Adrenal gland (tissue), 5 donors: Measurements from ENCODE around the gene NTPCR.

Experiments used
- POLR2A ChIP-seq, 2 donors: fragments of 450-650 bp; IDR thresholded peaks; one replicate each; pipeline ENCODE4 v1.6.1; 2017; ENCODE audit warnings: antibody characterized with exemption in 2 of 2, mild to moderate bottlenecking in 2 of 2, moderate library complexity in 1 of 2
- TF ChIP-seq, protein P1 (sequence below), 6 experiments: fragments of 450-650 bp in 4 of 6; fragments of 200-600 bp in 2 of 6; sonication (generic) in 1 of 6; IDR thresholded peaks; 1 replicate in 5 of 6; 2 replicates in 1 of 6; pipeline versions ENCODE4 v1.5.1 to v1.8.0; 2016 to 2021; ENCODE audit warnings: antibody characterized with exemption in 6 of 6, mild to moderate bottlenecking in 2 of 6, moderate library complexity in 1 of 6
- donor health status: DM: no; HTN: no; CAD: no.

DNA sequence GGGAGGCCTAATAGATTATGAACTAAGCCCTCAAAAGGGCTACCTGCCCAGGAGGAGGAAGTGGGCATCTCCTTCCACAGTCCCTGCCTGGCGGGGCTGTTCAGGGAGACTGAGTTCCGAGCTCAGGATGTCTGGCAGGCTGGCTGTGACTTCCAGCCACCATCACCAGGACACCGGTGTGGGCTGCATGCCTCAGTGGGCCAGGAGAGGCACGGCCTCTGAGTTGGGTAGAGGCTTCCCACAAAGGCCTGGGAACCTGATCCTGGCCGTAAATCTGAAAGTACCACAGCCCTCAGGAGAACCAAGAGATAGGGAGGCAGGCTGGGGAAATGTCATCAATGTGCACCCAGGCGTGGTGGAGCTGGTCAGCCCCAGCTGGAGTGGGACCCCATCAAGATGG is 29.1 kb downstream of the NTPCR start:
- TF ChIP-seq, protein P1, sequence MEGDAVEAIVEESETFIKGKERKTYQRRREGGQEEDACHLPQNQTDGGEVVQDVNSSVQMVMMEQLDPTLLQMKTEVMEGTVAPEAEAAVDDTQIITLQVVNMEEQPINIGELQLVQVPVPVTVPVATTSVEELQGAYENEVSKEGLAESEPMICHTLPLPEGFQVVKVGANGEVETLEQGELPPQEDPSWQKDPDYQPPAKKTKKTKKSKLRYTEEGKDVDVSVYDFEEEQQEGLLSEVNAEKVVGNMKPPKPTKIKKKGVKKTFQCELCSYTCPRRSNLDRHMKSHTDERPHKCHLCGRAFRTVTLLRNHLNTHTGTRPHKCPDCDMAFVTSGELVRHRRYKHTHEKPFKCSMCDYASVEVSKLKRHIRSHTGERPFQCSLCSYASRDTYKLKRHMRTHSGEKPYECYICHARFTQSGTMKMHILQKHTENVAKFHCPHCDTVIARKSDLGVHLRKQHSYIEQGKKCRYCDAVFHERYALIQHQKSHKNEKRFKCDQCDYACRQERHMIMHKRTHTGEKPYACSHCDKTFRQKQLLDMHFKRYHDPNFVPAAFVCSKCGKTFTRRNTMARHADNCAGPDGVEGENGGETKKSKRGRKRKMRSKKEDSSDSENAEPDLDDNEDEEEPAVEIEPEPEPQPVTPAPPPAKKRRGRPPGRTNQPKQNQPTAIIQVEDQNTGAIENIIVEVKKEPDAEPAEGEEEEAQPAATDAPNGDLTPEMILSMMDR (IDR thresholded peaks at IDR 0.05): no peak
- no peak for TF ChIP-seq POLR2A (IDR thresholded peaks at IDR 0.05)
